Measurements from ENCODE around the gene ZBTB20.

GRCh38 chr3:114800272-114801031, 346.6 kb downstream of the ZBTB20 start:
- no peak for TF ChIP-seq EZH2 (IDR thresholded peaks at IDR 0.05; ENCODE audit: borderline replicate concordance, insufficient read depth, low read depth, low read length, poor library complexity, severe bottlenecking)
- no peak for TF ChIP-seq CTCF (IDR thresholded peaks at IDR 0.05)

Data from B cell (primary cell).